ENCODE data around the gene BCOR. TPM values are rescaled to one million over a fixed set of nuclear protein-coding genes. Genes with fewer than 3 reads are reported as not detected.

Gene BCOR
- total and polyA plus RNA-seq, 9 of the 15 experiments (the other 6 are each of a cell fraction or from before 2014, with no cell fraction given), result 27.5 to 113 (median 37.6) TPM

GRCh38 chrX:40019541-40019940, 78.2 kb downstream of the BCOR start (continued):
- TF ChIP-seq ZNF407 (IDR thresholded peaks at IDR 0.05; ENCODE audit: low read depth) (no peak), SMARCA5 (IDR thresholded peaks at IDR 0.05) (no peak), ZNF780A (CRISPR knock-in tag; IDR thresholded peaks at IDR 0.05) (no peak), MAFF (IDR thresholded peaks at IDR 0.05; ENCODE audit: low read length) (no peak), BCLAF1 (IDR thresholded peaks at IDR 0.05; ENCODE audit: borderline replicate concordance in 1 of 2, control insufficient read depth in 1 of 2, low read depth in 2 of 2, low read length in 1 of 2) (no peak)
